Pancreas (tissue), 10 donors: Measurements from ENCODE around the gene NPY1R. TPM values are rescaled to one million over a fixed set of nuclear protein-coding genes. Genes with fewer than 3 reads are reported as not detected.

Experiments used
- ATAC-seq, 4 donors: fragments of 200-7000 bp; cut with Tn5 transposase; one replicate each; pipeline versions ENCODE4 v1.8.0 to v1.9.1; 2020; ENCODE audit warnings: mild to moderate bottlenecking in 4 of 4, moderate library complexity in 4 of 4
- DNase-seq, 6 donors: peaks; one replicate each; pipeline ENCODE4 v3.0.0-alpha.2; 2020
- FAIRE-seq: peaks from 2 replicates; lab custom pipeline; 2012; peaks lifted over from hg19 to GRCh38; lab: Jason Lieb, UNC
- H3K27ac ChIP-seq, 4 donors: fragments of 200-600 bp; sonication (generic); 1 replicate in 3 of 4; 2 replicates in 1 of 4; pipeline versions ENCODE4 v1.5.0 to v1.8.0; 2020
- H3K27me3 ChIP-seq, 4 donors: fragments of 200-600 bp; one replicate each; pipeline ENCODE4 v1.8.0; 2021
- H3K36me3 ChIP-seq, 3 donors: fragments of 200-600 bp; sonication (generic) in 1 of 3; one replicate each; pipeline versions ENCODE4 v1.5.0 to v1.8.0; 2020 to 2021
- H3K4me1 ChIP-seq, 3 donors: fragments of 200-600 bp; one replicate each; pipeline ENCODE4 v1.8.0; 2021
- H3K4me3 ChIP-seq, 4 donors: fragments of 200-600 bp; sonication (generic) in 2 of 4; one replicate each; pipeline versions ENCODE4 v1.5.0 to v1.8.0; 2020 to 2021
- H3K9me3 ChIP-seq, 4 donors: fragments of 200-600 bp; one replicate each; pipeline ENCODE4 v1.8.0; 2021
- CTCF ChIP-seq, 4 donors: fragments of 200-600 bp; sonication (generic) in 3 of 4; IDR thresholded peaks; one replicate each; pipeline versions ENCODE4 v1.5.0 to v1.8.0; 2021; ENCODE audit warnings: antibody characterized with exemption in 4 of 4
- WGBS, 2 donors: extraction: QIAGEN DNeasy Blood & Tissue Kit; methylation state at CpG; one replicate each; pipeline ENCODE4 v1.1.7; 2013; 5-methylcytosine and 5-hydroxymethylcytosine counted together
- intact Hi-C, 3 donors: fragments of 100-400 bp; cut with DNase I; formaldehyde crosslinking; loops; one replicate each; pipeline versions ENCODE4 v1.11.1 to v1.14.2; 2022
- polyA plus RNA-seq, 2 donors: library from polyadenylated mRNA; stranded (reverse); fragments of 200-250 nt; gene quantifications; one replicate each; pipeline ENCODE4 v1.2.3, GENCODE V29; 2013
- total RNA-seq, 6 donors: library from RNA; stranded (reverse); fragmentation: NEBNext Ultra II Directional in 4 of 6; extraction: Animal tissue kit (Norgen Biotek cat#: 25700) in 4 of 6; gene quantifications; one replicate each; pipeline versions ENCODE4 v1.2.1 to v1.2.4, GENCODE V29; 2021 to 2023
- donor health status: healthy with polysubstance abuse.
- donor health status: DM: no; HTN: no; CAD: no; lungs with moderate emphysema.
- donor health status: DM: no; HTN: no; CAD: no.
- donor health status: control.
- donor health status: control.
- donor health status: Bipolar disorder and iron deficiency.
- donor health status: DM: yes; HTN: yes; CAD: no.
- donor health status: DM: no; HTN: no; CAD: no.
- donor health status: DM: no; HTN: no; CAD: no.
- donor health status: DM: yes; HTN: yes; CAD: no.

The NPY1R gene
- total and polyA plus RNA-seq, 8 donors, result 2.4 to 34.0 (median 3.8) TPM

GRCh38 chr4:163343604-163344146 is 11.3 kb upstream of the NPY1R start, which contains the start of gene NPY5R:
NPY5R (plus strand) TSS chr4:163343892; CDS start chr4:163350274, 6,382 bp downstream.
- intact Hi-C loops, result no loop called here
- no peak for TF ChIP-seq CTCF (IDR thresholded peaks at IDR 0.05)
- H3K36me3 ChIP-seq, result no peaks in the 10 kb centered on the region
- peak within 1 kb of the TSS in 3 of 4 donors; percentile 28 to 56 (median 48) for H3K27ac ChIP-seq
- peaks cover 0 to 4% (median 0%) of the 10 kb centered on the region in 3 donors for H3K4me1 ChIP-seq
- H3K9me3 ChIP-seq, result no peaks in the 10 kb centered on the region
- H3K4me3 ChIP-seq, result peak within 1 kb of the TSS; percentile 18 to 53 (median 36)
- no peak for FAIRE-seq
- ATAC-seq, result peak; percentile 79 to 86 (median 83)
- H3K27me3 ChIP-seq, result peaks cover 0 to 33% (median 2%) of the 10 kb centered on the region in 4 donors
- 1 to 2% methylated on average over 48 to 55 of the region's 55 CpGs for WGBS, 2 donors
- peak in 4 of 6 donors; percentile 10 to 67 (median 42) for DNase-seq

DNA sequence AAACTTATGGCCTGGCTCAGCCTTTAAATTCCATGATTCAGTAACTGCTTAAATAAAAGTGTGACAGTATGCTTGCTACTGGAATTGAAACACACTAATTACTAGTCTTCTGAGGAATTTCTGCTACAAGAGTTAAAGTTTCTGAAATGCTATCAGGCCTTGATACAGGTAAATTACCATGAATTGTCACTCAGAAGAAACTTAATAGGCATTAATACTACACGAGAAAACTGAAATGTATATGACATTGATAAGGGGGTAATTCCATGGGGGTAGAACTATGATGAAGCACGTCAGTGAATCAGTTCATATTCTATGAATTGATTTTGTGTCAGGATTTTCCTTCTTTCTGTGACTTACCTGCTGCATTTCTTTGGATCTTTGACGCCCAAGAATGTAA is 3.0 kb upstream of the NPY1R start:
- H3K27me3 ChIP-seq, result no peaks in the 10 kb centered on the region
- no peak overlapping the region for H3K27ac ChIP-seq
- FAIRE-seq (no peak), ATAC-seq (no peak), DNase-seq (no peak)
- no peak for TF ChIP-seq CTCF (IDR thresholded peaks at IDR 0.05)
- WGBS, 2 donors, result 60 to 69% methylated on average over 3 of the region's 3 CpGs
- no peaks in the 10 kb centered on the region for H3K4me1 ChIP-seq
- H3K4me3 ChIP-seq, result no peak overlapping the region
- no peaks in the 10 kb centered on the region for H3K9me3 ChIP-seq
- intact Hi-C loops, result loop anchor here in 2 of 3 donors (10.0 kb wide), 1 partner anchor 841 kb away; no protein-coding TSS in a partner anchor
- H3K36me3 ChIP-seq, result no peaks in the 10 kb centered on the region

DNA sequence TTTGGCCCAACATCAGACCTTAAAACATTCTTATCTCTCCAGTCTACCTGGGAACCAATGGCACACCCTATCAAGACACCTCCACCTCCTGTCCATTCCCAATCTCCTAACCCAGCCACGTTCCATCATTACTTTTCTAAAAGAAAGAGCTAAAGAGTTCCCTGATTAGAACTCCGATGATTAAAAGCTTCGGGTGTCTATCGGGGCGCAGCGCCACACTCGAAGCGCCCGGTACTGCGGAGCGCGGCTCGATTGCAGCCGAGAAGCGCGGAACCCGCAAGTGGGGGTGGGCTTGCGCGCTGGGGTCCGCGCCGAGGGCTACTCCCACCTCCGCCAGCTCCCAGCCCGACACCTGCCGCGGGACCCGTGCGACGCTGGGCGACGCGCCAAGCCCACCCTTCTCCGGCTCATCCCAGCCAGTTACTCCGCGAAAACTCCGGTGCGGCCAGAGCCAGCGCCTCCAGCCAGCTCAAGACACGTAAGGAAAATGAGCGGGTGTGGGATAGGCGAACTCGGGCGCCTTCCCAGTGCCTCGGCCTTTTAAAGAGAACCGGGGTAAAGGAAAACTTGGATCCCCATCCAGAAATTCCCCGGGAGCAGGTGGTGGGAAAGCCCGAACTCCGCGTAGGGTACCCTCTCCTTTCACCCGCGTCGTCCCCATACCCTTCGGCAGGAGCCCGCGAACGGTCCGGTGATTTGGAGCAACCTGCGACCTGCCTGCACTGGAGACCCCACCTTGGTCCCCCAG is 593 bp downstream of the NPY1R start:
- H3K27me3 ChIP-seq, result no peaks in the 10 kb centered on the region
- DNase-seq, result peak; percentile 12 to 78 (median 38)

GRCh38 chr4:163330916-163331628 is 1.3 kb downstream of the NPY1R start:
- FAIRE-seq, result no peak
- Histone ChIP-seq H3K4me3 (peak overlapping the region; percentile 40 to 55 (median 48)), H3K27ac (no peak overlapping the region), H3K27me3 (no peaks in the 10 kb centered on the region), H3K4me1 (no peaks in the 10 kb centered on the region), H3K9me3 (no peaks in the 10 kb centered on the region), H3K36me3 (no peaks in the 10 kb centered on the region)
- no peak for ATAC-seq
- WGBS, 2 donors, result 29 to 36% methylated on average over 16 of the region's 16 CpGs
- peak in 2 of 6 donors; percentile 39 to 51 for DNase-seq
- no peak for TF ChIP-seq CTCF (IDR thresholded peaks at IDR 0.05)
- intact Hi-C loops, result loop anchor here in 2 of 3 donors (10.0 kb wide), 1 partner anchor 836 kb away; no protein-coding TSS in a partner anchor

More for the DNA sequence above, 593 bp downstream of the NPY1R start:
- WGBS, 2 donors, result 0 to 1% methylated on average over 58 of the region's 58 CpGs
- ATAC-seq (peak; percentile 66 to 75 (median 66)), FAIRE-seq (no peak)
- Histone ChIP-seq H3K4me1 (no peaks in the 10 kb centered on the region), H3K27ac (peak overlapping the region in 1 of 4 donors; percentile 19), H3K4me3 (peak overlapping the region; percentile 40 to 55 (median 48)), H3K9me3 (no peaks in the 10 kb centered on the region), H3K36me3 (no peaks in the 10 kb centered on the region)
- intact Hi-C loops, result loop anchor here in 2 of 3 donors (10.0 kb wide), 1 partner anchor 837 kb away; no protein-coding TSS in a partner anchor
- no peak for TF ChIP-seq CTCF (IDR thresholded peaks at IDR 0.05)
